Heart right ventricle (tissue), 16 donors: ENCODE results near the gene RPRML. TPM values are rescaled to one million over a fixed set of nuclear protein-coding genes. Genes with fewer than 3 reads are reported as not detected.
A peak's percentile ranks its signal among the peaks of the same experiment; 100 is the strongest.

Source experiments
- ATAC-seq, 8 donors: fragments of 200-7000 bp; cut with Tn5 transposase; one replicate each; pipeline ENCODE4 v1.9.1; 2020; ENCODE audit warnings: mild to moderate bottlenecking in 8 of 8, moderate library complexity in 8 of 8, moderate number of reproducible peaks in 1 of 8
- DNase-seq, 2 donors: peaks; one replicate each; pipeline ENCODE4 v3.0.0-alpha.2; 2020
- H3K27ac ChIP-seq, 10 donors: fragments of 200-600 bp; sonication (generic) in 2 of 10; one replicate each; pipeline versions ENCODE4 v1.5.0 to v1.8.0; 2020 to 2022; ENCODE audit warnings: mild to moderate bottlenecking in 3 of 10
- H3K27me3 ChIP-seq, 7 donors: fragments of 200-600 bp; one replicate each; pipeline ENCODE4 v1.8.0; 2021 to 2022; ENCODE audit warnings: mild to moderate bottlenecking in 2 of 7
- H3K36me3 ChIP-seq, 9 donors: fragments of 200-600 bp; sonication (generic) in 1 of 9; one replicate each; pipeline versions ENCODE4 v1.5.0 to v1.8.0; 2020 to 2022; ENCODE audit warnings: mild to moderate bottlenecking in 2 of 9
- H3K4me1 ChIP-seq, 9 donors: fragments of 200-600 bp; sonication (generic) in 1 of 9; one replicate each; pipeline versions ENCODE4 v1.5.0 to v1.8.0; 2020 to 2022; ENCODE audit warnings: mild to moderate bottlenecking in 4 of 9
- H3K4me3 ChIP-seq, 10 donors: fragments of 200-600 bp; sonication (generic) in 2 of 10; one replicate each; pipeline versions ENCODE4 v1.5.0 to v1.8.0; 2020 to 2022; ENCODE audit warnings: mild to moderate bottlenecking in 7 of 10, moderate library complexity in 2 of 10
- H3K9me3 ChIP-seq, 11 donors: fragments of 200-600 bp in 10 of 11; sonication (generic) in 2 of 11; one replicate each; pipeline versions ENCODE4 v1.5.0 to v1.8.0; 2013 to 2022; ENCODE audit warnings: mild to moderate bottlenecking in 2 of 11, control low read depth in 1 of 11, moderate library complexity in 1 of 11
- CTCF ChIP-seq, 9 donors: fragments of 200-600 bp; sonication (generic) in 2 of 9; IDR thresholded peaks; one replicate each; pipeline versions ENCODE4 v1.5.0 to v1.8.0; 2021 to 2022; ENCODE audit warnings: antibody characterized with exemption in 9 of 9, mild to moderate bottlenecking in 5 of 9, moderate library complexity in 1 of 9
- WGBS, 2 donors: extraction: QIAGEN DNeasy Blood & Tissue Kit; methylation state at CpG; one replicate each; pipeline ENCODE4 v1.1.7; 2013; ENCODE audit warnings: inconsistent platforms in 1 of 2; 5-methylcytosine and 5-hydroxymethylcytosine counted together
- intact Hi-C, 10 donors: fragments of 100-400 bp; cut with DNase I; formaldehyde crosslinking; loops; one replicate each; pipeline versions ENCODE4 v1.11.1 to v1.14.2; 2022
- polyA plus RNA-seq, 2 donors: library from polyadenylated mRNA; stranded (reverse); fragments of 200-250 nt; gene quantifications; one replicate each; pipeline ENCODE4 v1.2.3, GENCODE V29; 2013
- total RNA-seq, 10 donors: library from RNA; stranded (reverse); fragmentation: NEBNext Ultra II Directional in 3 of 10; extraction: Animal tissue kit (Norgen Biotek cat#: 25700) in 3 of 10; gene quantifications; one replicate each; pipeline versions ENCODE4 v1.2.1 to v1.2.4, GENCODE V29; 2021 to 2023
- donor health status: Arrhythmogenic right ventricular cardiomyopathy.
- donor health status: ischemic (EF 13 %, LVEDD 7.1; RV severe dilation, severe dysfunction).
- donor health status: healthy with polysubstance abuse.
- donor health status: DM: no; HTN: yes; CAD: no.
- donor health status: DM: no; HTN: no; CAD: no.
- donor health status: ischemic (EF 25% LVEDD 6.9; RV normal size, moderate dysfunction).
- donor health status: ischemic (EF 25% LVEDD 5.7; RV mildly dilated, moderate dysfunction).
- donor health status: healthy.
- donor health status: DM: yes; HTN: yes; CAD: no.
- donor health status: Ischemic cardiomyopathy.
- donor health status: ischemic (EF 35%, LVEDD 5.7; RV mildly dilated, moderate dysfunction).
- donor health status: nonischemic (EF 11% LVEDD 7.7; RV severe dilation, severe dysfunction).
- donor health status: DM: yes; HTN: yes; CAD: no.
- donor health status: PGD.
- donor health status: ischemic (EF 29% LVEDD 5.4; RV normal size, mild dysfunction).
- donor health status: nonischemic (EF 23%, LVEDD 6.1; RV moderate dilation, normal function).

RPRML gene
- total and polyA plus RNA-seq, 12 donors = 0.37 to 0.38 TPM; not detected in 10

DNA sequence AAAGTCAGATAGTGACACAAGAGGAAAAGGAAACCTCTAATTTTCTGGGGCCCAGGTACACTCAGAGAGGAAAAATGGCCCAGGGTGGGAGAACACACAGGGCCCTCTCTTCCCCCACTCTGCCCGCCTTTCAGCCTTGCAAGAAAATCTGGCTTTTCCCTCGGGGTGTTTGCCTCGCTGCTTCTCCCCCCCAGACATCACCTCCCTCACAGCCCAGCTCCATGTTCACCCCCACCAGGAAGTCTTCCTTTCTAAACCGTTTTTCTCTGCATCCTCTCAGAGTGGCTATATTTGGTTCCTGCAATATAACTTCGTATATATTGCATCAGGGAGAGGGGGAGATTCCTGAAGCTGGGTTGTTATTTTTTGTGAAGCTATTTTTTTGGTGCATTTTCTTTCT is 27.3 kb downstream of the RPRML start:
- intact Hi-C loops = no loop called here
- Histone ChIP-seq H3K4me3 (no peak overlapping the region), H3K36me3 (peaks cover 0 to 15% (median 0%) of the 10 kb centered on the region in 9 donors), H3K27ac (no peak overlapping the region), H3K4me1 (peaks cover 0 to 9% (median 0%) of the 10 kb centered on the region in 9 donors), H3K27me3 (peaks cover 0 to 16% (median 0%) of the 10 kb centered on the region in 7 donors), H3K9me3 (peaks cover 0 to 4% (median 0%) of the 10 kb centered on the region in 11 donors)
- WGBS, 2 donors = 28 to 30% methylated on average over 5 of the region's 5 CpGs
- no peak for TF ChIP-seq CTCF (IDR thresholded peaks at IDR 0.05)
- ATAC-seq = no peak
- no peak for DNase-seq

- DNase-seq = no peak
- TF ChIP-seq CTCF (IDR thresholded peaks at IDR 0.05) = no peak
- peaks cover 0 to 9% (median 0%) of the 10 kb centered on the region in 9 donors for H3K4me1 ChIP-seq
- peaks cover 0 to 15% (median 0%) of the 10 kb centered on the region in 9 donors for H3K36me3 ChIP-seq
- H3K4me3 ChIP-seq = no peak overlapping the region
- intact Hi-C loops = no loop called here
- peaks cover 0 to 4% (median 0%) of the 10 kb centered on the region in 11 donors for H3K9me3 ChIP-seq
- peak in 5 of 8 donors; percentile 29 to 93 (median 71) for ATAC-seq
- H3K27ac ChIP-seq = no peak overlapping the region
- H3K27me3 ChIP-seq = peaks cover 0 to 16% (median 0%) of the 10 kb centered on the region in 7 donors
- 47 to 49% methylated on average over 16 of the region's 16 CpGs for WGBS, 2 donors
Observed at GRCh38 chr17:46950997-46951621, 27.9 kb downstream of the RPRML start.

- DNase-seq (no peak), ATAC-seq (peak in 1 of 8 donors; percentile 13)
- H3K27ac ChIP-seq = no peak overlapping the region
- H3K4me1 ChIP-seq = peaks cover 0 to 9% (median 0%) of the 10 kb centered on the region in 9 donors
- 72 to 75% methylated on average over 7 of the region's 7 CpGs for WGBS, 2 donors
- no peak for TF ChIP-seq CTCF (IDR thresholded peaks at IDR 0.05)
- peaks cover 0 to 4% (median 0%) of the 10 kb centered on the region in 11 donors for H3K9me3 ChIP-seq
- H3K27me3 ChIP-seq = peaks cover 0 to 16% (median 0%) of the 10 kb centered on the region in 7 donors
- intact Hi-C loops = no loop called here
- H3K36me3 ChIP-seq = peaks cover 0 to 15% (median 0%) of the 10 kb centered on the region in 9 donors
- H3K4me3 ChIP-seq = no peak overlapping the region
Observed at GRCh38 chr17:46950342-46950996, 28.6 kb downstream of the RPRML start.

- DNase-seq (no peak), ATAC-seq (no peak)
- H3K9me3 ChIP-seq = peaks cover 0 to 4% (median 0%) of the 10 kb centered on the region in 11 donors
- WGBS, 2 donors = 86 to 89% methylated on average over 11 of the region's 11 CpGs
- H3K27me3 ChIP-seq = peaks cover 0 to 16% (median 0%) of the 10 kb centered on the region in 7 donors
- H3K36me3 ChIP-seq = peaks cover 0 to 15% (median 0%) of the 10 kb centered on the region in 9 donors
- H3K4me3 ChIP-seq = no peak overlapping the region
- H3K27ac ChIP-seq = no peak overlapping the region
- intact Hi-C loops = loop anchor here in 2 of 10 donors (5.0 to 10.0 kb wide), 2 partner anchors 48 to 105 kb away; no protein-coding TSS in a partner anchor
- no peak for TF ChIP-seq CTCF (IDR thresholded peaks at IDR 0.05)
- H3K4me1 ChIP-seq = peaks cover 0 to 17% (median 0%) of the 10 kb centered on the region in 9 donors
Observed at GRCh38 chr17:46949291-46950174, 29.5 kb downstream of the RPRML start.
